HFFc6 (cell line): ENCODE measurements around the gene XPC. TPM values are rescaled to one million over a fixed set of nuclear protein-coding genes. Genes with fewer than 3 reads are reported as not detected.

Source experiments
- DNase-seq: peaks from one replicate; pipeline ENCODE4 v3.0.0-alpha.2; 2018
- H3K27ac Mint-ChIP-seq: 2 replicates; pipeline ENCODE4 v1.8.0; 2020; ENCODE audit warnings: mild to moderate bottlenecking, mixed read lengths
- H3K27me3 Mint-ChIP-seq: 2 replicates; pipeline ENCODE4 v1.8.0; 2021; ENCODE audit warnings: mild to moderate bottlenecking, moderate library complexity, mixed read lengths; ENCODE audit not compliant: insufficient read depth
- H3K36me3 Mint-ChIP-seq: 2 replicates; pipeline ENCODE4 v1.8.0; 2021; ENCODE audit warnings: low read depth, mixed read lengths
- H3K4me1 Mint-ChIP-seq: 2 replicates; pipeline ENCODE4 v1.8.0; 2020; ENCODE audit warnings: low read depth, mixed read lengths
- H3K4me3 Mint-ChIP-seq: 2 replicates; pipeline ENCODE4 v1.8.0; 2020; ENCODE audit warnings: mild to moderate bottlenecking, moderate library complexity, mixed read lengths
- H3K9me3 Mint-ChIP-seq: 2 replicates; pipeline ENCODE4 v1.8.0; 2020; ENCODE audit warnings: mild to moderate bottlenecking, mixed read lengths
- total RNA-seq, 6 experiments: library from RNA; stranded (reverse); fragmentation: NEBNext Ultra II Directional; extraction: Animal tissue kit (Norgen Biotek cat#: 25700); gene quantifications; 2 replicates in 1 of 6; 3 replicates in 5 of 6; pipeline ENCODE4 v1.2.3, GENCODE V29; 2021
- TF ChIP-seq, protein P1 (sequence below): fragments of 200-600 bp; sonication (generic); IDR thresholded peaks from 2 replicates; pipeline ENCODE4 v1.5.0; 2021; ENCODE audit warnings: antibody characterized with exemption, mild to moderate bottlenecking

Gene XPC
- total RNA-seq, 6 experiments from 2014 or later, result 38.7 to 40.3 (median 39.5) TPM

DNA sequence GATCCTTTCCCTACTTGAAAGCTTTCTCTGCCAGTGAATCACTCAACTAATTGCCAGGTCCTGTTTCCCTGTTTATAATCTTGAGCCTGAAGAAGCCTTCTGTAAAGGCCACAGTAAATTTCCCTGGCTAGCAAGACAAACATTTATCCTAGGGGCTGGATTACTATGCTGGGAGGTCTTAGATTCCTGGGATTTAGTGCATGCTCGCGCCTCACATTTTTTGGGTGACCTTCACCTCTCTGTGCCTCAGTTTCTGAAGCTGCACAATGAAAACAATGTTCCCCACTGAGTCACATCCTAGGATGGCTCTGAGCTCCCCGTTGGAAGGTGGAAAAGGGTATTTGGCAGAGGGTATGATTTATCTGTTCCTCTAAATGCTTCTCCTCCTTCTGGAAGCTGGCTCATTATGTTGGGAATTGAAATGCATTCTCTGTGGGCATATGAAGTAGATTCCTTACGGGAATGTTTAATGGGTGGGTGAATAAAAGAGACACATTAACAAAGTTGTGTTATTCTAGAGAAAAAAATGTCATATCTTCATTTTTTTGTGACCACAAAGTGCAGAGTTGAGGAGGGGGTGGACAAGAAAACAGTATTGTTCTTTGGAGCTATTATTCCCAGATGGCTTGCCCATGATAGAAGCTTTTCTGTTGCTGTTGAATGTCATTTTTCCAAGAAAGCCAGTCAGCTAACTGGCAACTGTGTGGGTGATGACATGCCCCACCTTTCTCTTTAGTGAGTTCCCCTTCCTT lies 32.6 kb upstream of the XPC start:
- H3K4me3 Mint-ChIP-seq, result peak overlapping the region; percentile 8; the same call in 1 of the 2 replicates
- H3K36me3 Mint-ChIP-seq, result no peaks in the 10 kb centered on the region
- H3K4me1 Mint-ChIP-seq, result peaks cover 60% of the 10 kb centered on the region
- H3K27me3 Mint-ChIP-seq, result no peaks in the 10 kb centered on the region
- peak overlapping the region; percentile 79 for H3K27ac Mint-ChIP-seq
- H3K9me3 Mint-ChIP-seq, result no peaks in the 10 kb centered on the region
- DNase-seq, result peak; percentile 89
- TF ChIP-seq, protein P1, sequence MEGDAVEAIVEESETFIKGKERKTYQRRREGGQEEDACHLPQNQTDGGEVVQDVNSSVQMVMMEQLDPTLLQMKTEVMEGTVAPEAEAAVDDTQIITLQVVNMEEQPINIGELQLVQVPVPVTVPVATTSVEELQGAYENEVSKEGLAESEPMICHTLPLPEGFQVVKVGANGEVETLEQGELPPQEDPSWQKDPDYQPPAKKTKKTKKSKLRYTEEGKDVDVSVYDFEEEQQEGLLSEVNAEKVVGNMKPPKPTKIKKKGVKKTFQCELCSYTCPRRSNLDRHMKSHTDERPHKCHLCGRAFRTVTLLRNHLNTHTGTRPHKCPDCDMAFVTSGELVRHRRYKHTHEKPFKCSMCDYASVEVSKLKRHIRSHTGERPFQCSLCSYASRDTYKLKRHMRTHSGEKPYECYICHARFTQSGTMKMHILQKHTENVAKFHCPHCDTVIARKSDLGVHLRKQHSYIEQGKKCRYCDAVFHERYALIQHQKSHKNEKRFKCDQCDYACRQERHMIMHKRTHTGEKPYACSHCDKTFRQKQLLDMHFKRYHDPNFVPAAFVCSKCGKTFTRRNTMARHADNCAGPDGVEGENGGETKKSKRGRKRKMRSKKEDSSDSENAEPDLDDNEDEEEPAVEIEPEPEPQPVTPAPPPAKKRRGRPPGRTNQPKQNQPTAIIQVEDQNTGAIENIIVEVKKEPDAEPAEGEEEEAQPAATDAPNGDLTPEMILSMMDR, result no peak

DNA sequence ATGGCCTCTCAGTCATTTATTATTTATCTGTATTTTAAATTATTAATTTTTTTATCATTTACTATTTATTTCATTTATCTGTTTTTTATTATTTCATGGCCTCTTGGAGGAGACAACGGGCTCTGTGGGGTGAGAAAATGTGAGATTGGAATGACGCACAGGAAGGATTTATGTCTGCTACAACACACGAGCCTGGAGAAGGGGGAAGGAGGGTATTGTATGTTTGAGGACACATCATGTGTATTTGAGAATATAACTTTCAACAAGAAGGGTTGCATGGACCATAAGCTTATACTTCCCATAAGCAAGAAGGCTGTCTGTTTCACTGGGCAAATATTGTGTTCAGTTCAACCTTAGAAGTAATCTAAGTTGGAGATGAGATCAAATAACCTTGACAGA lies 31.9 kb upstream of the XPC start:
- peak overlapping the region; percentile 79 for H3K27ac Mint-ChIP-seq

DNA sequence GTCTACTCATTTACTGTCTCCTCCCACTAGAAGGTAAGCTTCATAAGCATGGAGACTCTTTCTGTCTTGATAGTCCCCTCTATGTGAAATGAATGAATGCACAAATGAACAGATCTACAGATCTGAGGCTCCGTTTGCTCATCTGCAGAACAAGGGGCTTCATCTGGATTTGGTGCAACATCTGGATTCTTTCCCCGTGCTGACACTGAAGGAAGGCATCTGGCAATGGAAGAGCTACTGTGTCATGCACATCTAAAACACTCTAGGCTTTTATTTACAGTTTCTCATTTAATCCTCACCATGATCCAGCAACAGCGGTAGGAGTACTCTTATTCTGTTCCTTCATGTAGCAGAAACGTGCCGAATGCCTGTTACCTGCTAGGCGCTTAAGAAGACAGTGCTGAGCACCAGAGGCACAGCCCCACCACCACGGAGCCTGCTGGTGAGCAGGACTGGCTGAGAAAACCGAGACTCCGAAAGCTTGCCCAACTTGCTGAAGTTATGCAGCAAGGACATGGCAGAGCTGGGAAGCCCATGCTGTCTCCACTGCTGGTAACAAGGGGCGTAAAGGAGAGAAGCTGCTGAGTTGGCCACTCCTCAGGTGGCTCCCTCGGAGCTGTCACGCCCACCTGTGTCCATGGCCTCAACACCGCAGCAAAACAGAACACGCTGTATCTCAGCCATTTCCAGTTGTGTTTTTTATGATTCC lies 31.3 kb upstream of the XPC start:
- Mint-ChIP-seq H3K9me3 (no peaks in the 10 kb centered on the region), H3K4me3 (peak overlapping the region; percentile 20; the same call in 1 of the 2 replicates), H3K4me1 (peaks cover 65% of the 10 kb centered on the region), H3K36me3 (no peaks in the 10 kb centered on the region), H3K27ac (peak overlapping the region; percentile 79), H3K27me3 (no peaks in the 10 kb centered on the region)
- DNase-seq, result no peak
- TF ChIP-seq, protein P1, result no peak

More for the DNA sequence above, 31.9 kb upstream of the XPC start:
- Mint-ChIP-seq H3K4me3 (peak overlapping the region; percentile 8), H3K4me1 (peaks cover 60% of the 10 kb centered on the region), H3K27me3 (no peaks in the 10 kb centered on the region), H3K9me3 (no peaks in the 10 kb centered on the region), H3K36me3 (no peaks in the 10 kb centered on the region)
- DNase-seq, result no peak
- TF ChIP-seq, protein P1, result no peak

DNA sequence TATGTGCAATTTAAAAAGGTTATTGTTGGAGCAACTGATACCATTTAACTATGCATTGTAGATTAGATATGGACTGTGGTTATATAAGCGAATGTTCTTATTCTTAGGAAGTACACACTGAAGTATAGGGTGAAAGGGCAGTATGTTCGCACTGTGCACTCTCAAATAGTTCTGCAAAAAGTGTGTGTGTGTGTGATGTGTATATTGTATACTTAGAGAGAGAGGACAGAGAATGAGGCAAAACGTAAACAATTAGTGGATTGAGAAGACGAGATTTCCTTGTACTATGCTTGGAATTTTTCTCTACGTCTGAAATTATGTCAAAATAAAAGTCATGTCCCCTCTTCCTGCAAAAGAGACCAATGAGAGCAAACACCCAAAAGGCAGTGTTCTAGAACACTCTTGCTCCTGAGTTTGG lies 30.6 kb upstream of the XPC start:
- TF ChIP-seq, protein P1, result no peak
- no peaks in the 10 kb centered on the region for H3K9me3 Mint-ChIP-seq
- H3K36me3 Mint-ChIP-seq, result no peaks in the 10 kb centered on the region
- H3K27ac Mint-ChIP-seq, result peak overlapping the region; percentile 79
- H3K27me3 Mint-ChIP-seq, result no peaks in the 10 kb centered on the region
- DNase-seq, result peak; percentile 30
- peak overlapping the region; percentile 20; the same call in 1 of the 2 replicates for H3K4me3 Mint-ChIP-seq
- peaks cover 72% of the 10 kb centered on the region for H3K4me1 Mint-ChIP-seq

DNA sequence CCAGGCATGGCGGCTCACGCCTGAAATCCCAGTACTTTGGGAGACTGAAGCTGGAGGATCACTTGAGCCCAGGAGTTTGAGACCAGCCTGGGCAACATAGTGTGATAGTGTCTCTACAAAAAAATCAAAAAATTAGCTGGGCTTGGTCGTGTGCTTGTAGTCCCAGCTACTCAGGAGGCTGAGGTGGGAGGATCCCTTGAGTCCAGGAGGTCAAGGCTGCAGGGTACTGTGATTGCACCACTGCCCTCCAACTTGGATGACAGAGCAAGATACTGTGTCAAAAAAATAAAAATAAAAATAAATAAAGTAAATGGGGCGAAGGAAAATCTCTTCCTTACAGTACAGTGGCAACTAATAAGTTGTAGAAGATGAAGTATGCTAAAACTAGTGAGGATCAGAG lies 29.8 kb upstream of the XPC start:
- H3K27me3 Mint-ChIP-seq, result no peaks in the 10 kb centered on the region
- no peaks in the 10 kb centered on the region for H3K36me3 Mint-ChIP-seq

More for the DNA sequence above, 29.8 kb upstream of the XPC start:
- Mint-ChIP-seq H3K27ac (no peak overlapping the region), H3K4me3 (no peak overlapping the region), H3K4me1 (peaks cover 75% of the 10 kb centered on the region), H3K9me3 (no peaks in the 10 kb centered on the region)
- TF ChIP-seq, protein P1, result no peak
- DNase-seq, result no peak
